ENCODE data around the gene BCLAF3.

DNA sequence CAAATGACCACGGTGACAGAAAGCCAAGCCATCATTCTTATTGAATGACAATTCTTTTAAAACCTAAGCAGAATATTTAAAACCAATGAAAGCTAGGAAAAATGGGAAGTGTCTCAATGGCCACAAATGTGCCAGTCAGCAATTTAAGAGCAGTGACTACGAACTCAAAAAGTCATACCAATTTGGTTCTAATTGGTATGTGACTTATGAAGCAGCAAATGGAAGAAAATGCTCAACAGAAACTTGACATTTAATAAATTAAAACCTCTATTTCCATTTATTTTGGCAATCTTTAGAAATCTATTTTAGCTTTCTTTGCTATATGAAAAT lies 25.7 kb upstream of the BCLAF3 start:
- TF ChIP-seq, protein P1, sequence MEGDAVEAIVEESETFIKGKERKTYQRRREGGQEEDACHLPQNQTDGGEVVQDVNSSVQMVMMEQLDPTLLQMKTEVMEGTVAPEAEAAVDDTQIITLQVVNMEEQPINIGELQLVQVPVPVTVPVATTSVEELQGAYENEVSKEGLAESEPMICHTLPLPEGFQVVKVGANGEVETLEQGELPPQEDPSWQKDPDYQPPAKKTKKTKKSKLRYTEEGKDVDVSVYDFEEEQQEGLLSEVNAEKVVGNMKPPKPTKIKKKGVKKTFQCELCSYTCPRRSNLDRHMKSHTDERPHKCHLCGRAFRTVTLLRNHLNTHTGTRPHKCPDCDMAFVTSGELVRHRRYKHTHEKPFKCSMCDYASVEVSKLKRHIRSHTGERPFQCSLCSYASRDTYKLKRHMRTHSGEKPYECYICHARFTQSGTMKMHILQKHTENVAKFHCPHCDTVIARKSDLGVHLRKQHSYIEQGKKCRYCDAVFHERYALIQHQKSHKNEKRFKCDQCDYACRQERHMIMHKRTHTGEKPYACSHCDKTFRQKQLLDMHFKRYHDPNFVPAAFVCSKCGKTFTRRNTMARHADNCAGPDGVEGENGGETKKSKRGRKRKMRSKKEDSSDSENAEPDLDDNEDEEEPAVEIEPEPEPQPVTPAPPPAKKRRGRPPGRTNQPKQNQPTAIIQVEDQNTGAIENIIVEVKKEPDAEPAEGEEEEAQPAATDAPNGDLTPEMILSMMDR (IDR thresholded peaks at IDR 0.05; ENCODE audit: extremely low read depth in 1 of 2, insufficient read depth in 1 of 2, low read depth in 1 of 2, low read length in 2 of 2) = no peak
- TF ChIP-seq, protein P2, sequence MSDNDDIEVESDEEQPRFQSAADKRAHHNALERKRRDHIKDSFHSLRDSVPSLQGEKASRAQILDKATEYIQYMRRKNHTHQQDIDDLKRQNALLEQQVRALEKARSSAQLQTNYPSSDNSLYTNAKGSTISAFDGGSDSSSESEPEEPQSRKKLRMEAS (IDR thresholded peaks at IDR 0.05; ENCODE audit: insufficient read depth, insufficient read length) = no peak
- no peak for TF ChIP-seq POLR2A (IDR thresholded peaks at IDR 0.05; ENCODE audit: low read depth, low read length)
